NCI-H187 treated with DMSO at 0.1 percent for 48 hours (cell line): ENCODE data around the gene YPEL3.

Experiments
- DNase-seq: peaks from one replicate; lab custom pipeline; 2025; lab: John Stamatoyannopoulos, UW

The YPEL3 gene

GRCh38 chr16:30046178-30046577 lies 49.8 kb downstream of the YPEL3 start:
- no peak for DNase-seq
